Testis (tissue), 2 donors: ENCODE results near the gene PLA2G3.

Experiments used
- POLR2A ChIP-seq: fragments of 450-650 bp; IDR thresholded peaks from one replicate; pipeline ENCODE4 v1.6.1; 2017; ENCODE audit warnings: antibody characterized with exemption, mild to moderate bottlenecking, moderate library complexity
- TF ChIP-seq, protein P1 (sequence below), 3 experiments: fragments of 450-650 bp in 2 of 3; fragments of 200-600 bp in 1 of 3; sonication (generic) in 1 of 3; IDR thresholded peaks; one replicate each; pipeline ENCODE4 v1.5.1; 2016 to 2019; ENCODE audit warnings: antibody characterized with exemption in 3 of 3, mild to moderate bottlenecking in 2 of 3, moderate library complexity in 1 of 3

DNA sequence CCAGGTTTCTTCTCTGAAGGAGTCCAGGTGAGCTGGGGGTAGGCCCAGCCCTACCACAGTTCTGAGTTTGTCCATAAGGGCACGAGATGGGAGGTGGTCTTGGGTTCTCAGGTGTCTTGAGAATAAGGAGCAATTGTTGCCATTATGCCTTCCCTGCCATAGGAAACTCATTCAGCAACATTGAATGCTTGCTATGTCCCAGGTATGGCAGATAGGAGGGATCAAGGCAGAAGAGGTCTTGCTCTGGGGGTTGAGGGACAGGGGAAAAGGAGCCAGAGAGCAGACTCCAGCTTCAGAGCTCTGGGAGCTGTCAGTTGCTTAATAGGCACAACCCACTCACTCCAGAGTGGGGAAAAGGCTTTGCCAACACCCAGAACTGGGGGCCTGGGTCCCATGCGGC lies 37.2 kb downstream of the PLA2G3 start:
- TF ChIP-seq, protein P1, sequence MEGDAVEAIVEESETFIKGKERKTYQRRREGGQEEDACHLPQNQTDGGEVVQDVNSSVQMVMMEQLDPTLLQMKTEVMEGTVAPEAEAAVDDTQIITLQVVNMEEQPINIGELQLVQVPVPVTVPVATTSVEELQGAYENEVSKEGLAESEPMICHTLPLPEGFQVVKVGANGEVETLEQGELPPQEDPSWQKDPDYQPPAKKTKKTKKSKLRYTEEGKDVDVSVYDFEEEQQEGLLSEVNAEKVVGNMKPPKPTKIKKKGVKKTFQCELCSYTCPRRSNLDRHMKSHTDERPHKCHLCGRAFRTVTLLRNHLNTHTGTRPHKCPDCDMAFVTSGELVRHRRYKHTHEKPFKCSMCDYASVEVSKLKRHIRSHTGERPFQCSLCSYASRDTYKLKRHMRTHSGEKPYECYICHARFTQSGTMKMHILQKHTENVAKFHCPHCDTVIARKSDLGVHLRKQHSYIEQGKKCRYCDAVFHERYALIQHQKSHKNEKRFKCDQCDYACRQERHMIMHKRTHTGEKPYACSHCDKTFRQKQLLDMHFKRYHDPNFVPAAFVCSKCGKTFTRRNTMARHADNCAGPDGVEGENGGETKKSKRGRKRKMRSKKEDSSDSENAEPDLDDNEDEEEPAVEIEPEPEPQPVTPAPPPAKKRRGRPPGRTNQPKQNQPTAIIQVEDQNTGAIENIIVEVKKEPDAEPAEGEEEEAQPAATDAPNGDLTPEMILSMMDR (IDR thresholded peaks at IDR 0.05), result no peak
- TF ChIP-seq POLR2A, result no peak
